WERI-Rb-1 (cell line): ENCODE results near the gene CPT1C.

Source experiments
- DNase-seq: peaks from one replicate; pipeline ENCODE4 v3.0.0-alpha.2; 2020
- H3K27ac ChIP-seq: fragments of 250-450 bp; sonication (Bioruptor Pico); 2 replicates; pipeline ENCODE4 v1.5.1; 2020; ENCODE audit warnings: mild to moderate bottlenecking, moderate library complexity
- H3K27me3 ChIP-seq: fragments of 250-450 bp; sonication (Bioruptor Pico); 2 replicates; pipeline ENCODE4 v1.5.1; 2021; ENCODE audit warnings: mild to moderate bottlenecking, low read depth, moderate library complexity; ENCODE audit not compliant: insufficient read depth, severe bottlenecking
- H3K36me3 ChIP-seq: fragments of 250-450 bp; sonication (Bioruptor Pico); 2 replicates; pipeline ENCODE4 v1.5.1; 2020; ENCODE audit warnings: mild to moderate bottlenecking, moderate library complexity
- H3K4me3 ChIP-seq: 2 replicates; pipeline ENCODE4 v1.5.1; 2011; ENCODE audit warnings: low read depth, mild to moderate bottlenecking, control low read depth, low read length
- H3K9me3 ChIP-seq: fragments of 250-450 bp; sonication (Bioruptor Pico); 2 replicates; pipeline ENCODE4 v1.5.1; 2021; ENCODE audit warnings: mild to moderate bottlenecking, moderate library complexity; ENCODE audit not compliant: severe bottlenecking
- CTCF ChIP-seq: IDR thresholded peaks from 2 replicates; pipeline ENCODE4 v1.5.1; 2011; ENCODE audit warnings: low read depth, mild to moderate bottlenecking, control low read depth, inconsistent platforms, low read length

Gene CPT1C

GRCh38 chr19:49653466-49653806 lies 37.5 kb upstream of the CPT1C start:
- Histone ChIP-seq H3K36me3 (peaks cover 78% of the 10 kb centered on the region), H3K27me3 (no peaks in the 10 kb centered on the region), H3K9me3 (no peaks in the 10 kb centered on the region), H3K27ac (no peak overlapping the region), H3K4me3 (no peak overlapping the region)
- TF ChIP-seq CTCF: no peak
- no peak for DNase-seq

- no peak overlapping the region for H3K4me3 ChIP-seq
- no peak for DNase-seq
- TF ChIP-seq CTCF: no peak
- H3K27ac ChIP-seq: no peak overlapping the region
- no peaks in the 10 kb centered on the region for H3K27me3 ChIP-seq
- H3K36me3 ChIP-seq: peaks cover 78% of the 10 kb centered on the region
- H3K9me3 ChIP-seq: no peaks in the 10 kb centered on the region
Observed at GRCh38 chr19:49654581-49654980, 36.3 kb upstream of the CPT1C start.

GRCh38 chr19:49655570-49656455 lies 35.1 kb upstream of the CPT1C start:
- Histone ChIP-seq H3K4me3 (no peak overlapping the region), H3K27ac (no peak overlapping the region), H3K27me3 (no peaks in the 10 kb centered on the region), H3K36me3 (peaks cover 79% of the 10 kb centered on the region), H3K9me3 (no peaks in the 10 kb centered on the region)
- DNase-seq: no peak
- TF ChIP-seq CTCF: no peak

- Histone ChIP-seq H3K36me3 (peaks cover 86% of the 10 kb centered on the region), H3K27me3 (no peaks in the 10 kb centered on the region), H3K27ac (no peak overlapping the region), H3K9me3 (no peaks in the 10 kb centered on the region), H3K4me3 (no peak overlapping the region)
- no peak for DNase-seq
- TF ChIP-seq CTCF: no peak
Observed at GRCh38 chr19:49656456-49657109, 34.3 kb upstream of the CPT1C start.

GRCh38 chr19:49657493-49658138 lies 33.3 kb upstream of the CPT1C start:
- TF ChIP-seq CTCF: no peak
- DNase-seq: no peak
- Histone ChIP-seq H3K36me3 (peaks cover 92% of the 10 kb centered on the region), H3K27me3 (no peaks in the 10 kb centered on the region), H3K4me3 (no peak overlapping the region), H3K27ac (no peak overlapping the region), H3K9me3 (no peaks in the 10 kb centered on the region)
